MCF 10A (cell line): ENCODE measurements around the gene ULBP2. TPM values are rescaled to one million over a fixed set of nuclear protein-coding genes. Genes with fewer than 3 reads are reported as not detected.

Source experiments
- BruUV-seq: library from RNA; stranded (reverse); fragments of 400-500 nt; replicated peaks from 2 replicates; lab custom pipeline; 2021; lab: Mats Ljungman, UMichigan
- CTCF ChIA-PET: fragments of 300-600 bp; sonication (Branson Sonifier 250); formaldehyde crosslinking; extraction: SDS; loops from one replicate; lab custom pipeline; 2021; ENCODE audit warnings: antibody characterized with exemption, inconsistent platforms; lab: Yijun Ruan, JAX
- POLR2A ChIA-PET: fragments of 300-600, 350-650 bp; sonication (Branson Sonifier 250); formaldehyde crosslinking; extraction: SDS; loops from one replicate; lab custom pipeline; 2020; ENCODE audit warnings: antibody characterized with exemption, inconsistent platforms; lab: Yijun Ruan, JAX
- DNase-seq: peaks from one replicate; pipeline ENCODE4 v3.0.0-alpha.2; 2018; ENCODE audit not compliant: unreplicated experiment
- H3K27ac Mint-ChIP-seq: one replicate; pipeline ENCODE4 v1.8.0; 2022; ENCODE audit warnings: mild to moderate bottlenecking, low read depth, mixed read lengths; ENCODE audit not compliant: unreplicated experiment
- H3K27me3 Mint-ChIP-seq: one replicate; pipeline ENCODE4 v1.8.0; 2022; ENCODE audit warnings: mixed read lengths; ENCODE audit not compliant: insufficient read depth, unreplicated experiment
- H3K36me3 Mint-ChIP-seq: one replicate; pipeline ENCODE4 v1.8.0; 2022; ENCODE audit warnings: mild to moderate bottlenecking, moderate library complexity, mixed read lengths; ENCODE audit not compliant: insufficient read depth, unreplicated experiment
- H3K4me1 Mint-ChIP-seq: one replicate; pipeline ENCODE4 v1.8.0; 2022; ENCODE audit warnings: mixed read lengths; ENCODE audit not compliant: insufficient read depth, unreplicated experiment
- H3K4me3 Mint-ChIP-seq: one replicate; pipeline ENCODE4 v1.8.0; 2022; ENCODE audit warnings: mild to moderate bottlenecking, moderate library complexity, mixed read lengths; ENCODE audit not compliant: unreplicated experiment
- H3K9me3 Mint-ChIP-seq: one replicate; pipeline ENCODE4 v1.8.0; 2022; ENCODE audit warnings: mixed read lengths; ENCODE audit not compliant: unreplicated experiment
- intact Hi-C: fragments of 100-400 bp; cut with micrococcal nuclease; formaldehyde crosslinking; loops from 2 replicates; pipeline ENCODE4 v1.14.1; 2022
- total RNA-seq: library from RNA; stranded (reverse); gene quantifications from 2 replicates; pipeline ENCODE4 v1.2.3, GENCODE V29; 2022
- TF ChIP-seq, protein P1 (sequence below): fragments of 200-600 bp; IDR thresholded peaks from one replicate; pipeline ENCODE4 v1.8.0; 2022; ENCODE audit warnings: antibody characterized with exemption, mild to moderate bottlenecking; ENCODE audit not compliant: unreplicated experiment

ULBP2 gene
- total RNA-seq, 1 experiment from 2014 or later: 3.1 TPM

DNA sequence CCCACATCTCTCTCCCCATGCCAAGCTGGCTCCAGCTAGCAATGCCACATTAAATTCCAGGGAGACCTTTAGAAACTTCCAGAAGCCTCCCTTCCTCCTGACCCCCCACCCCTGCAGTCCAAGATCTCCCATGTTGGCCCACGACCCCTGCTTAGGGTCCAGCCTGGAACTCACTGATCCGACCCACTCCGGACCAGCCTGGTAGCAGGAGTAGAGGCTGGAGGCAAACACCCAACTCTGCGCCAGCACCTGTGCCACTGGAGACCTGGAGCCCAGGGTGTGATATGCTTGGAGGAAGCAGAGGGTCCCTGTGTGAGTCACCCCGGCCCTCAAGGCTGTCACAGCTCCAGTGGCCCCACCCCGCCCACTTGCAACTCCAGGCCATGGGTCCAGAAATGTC lies 18.7 kb downstream of the ULBP2 start:
- Mint-ChIP-seq H3K27ac (no peak overlapping the region), H3K36me3 (no peaks in the 10 kb centered on the region), H3K4me3 (no peak overlapping the region), H3K4me1 (no peaks in the 10 kb centered on the region), H3K9me3 (no peaks in the 10 kb centered on the region), H3K27me3 (peaks cover 24% of the 10 kb centered on the region)
- BruUV-seq: no TSS peak
- TF ChIP-seq, protein P1, sequence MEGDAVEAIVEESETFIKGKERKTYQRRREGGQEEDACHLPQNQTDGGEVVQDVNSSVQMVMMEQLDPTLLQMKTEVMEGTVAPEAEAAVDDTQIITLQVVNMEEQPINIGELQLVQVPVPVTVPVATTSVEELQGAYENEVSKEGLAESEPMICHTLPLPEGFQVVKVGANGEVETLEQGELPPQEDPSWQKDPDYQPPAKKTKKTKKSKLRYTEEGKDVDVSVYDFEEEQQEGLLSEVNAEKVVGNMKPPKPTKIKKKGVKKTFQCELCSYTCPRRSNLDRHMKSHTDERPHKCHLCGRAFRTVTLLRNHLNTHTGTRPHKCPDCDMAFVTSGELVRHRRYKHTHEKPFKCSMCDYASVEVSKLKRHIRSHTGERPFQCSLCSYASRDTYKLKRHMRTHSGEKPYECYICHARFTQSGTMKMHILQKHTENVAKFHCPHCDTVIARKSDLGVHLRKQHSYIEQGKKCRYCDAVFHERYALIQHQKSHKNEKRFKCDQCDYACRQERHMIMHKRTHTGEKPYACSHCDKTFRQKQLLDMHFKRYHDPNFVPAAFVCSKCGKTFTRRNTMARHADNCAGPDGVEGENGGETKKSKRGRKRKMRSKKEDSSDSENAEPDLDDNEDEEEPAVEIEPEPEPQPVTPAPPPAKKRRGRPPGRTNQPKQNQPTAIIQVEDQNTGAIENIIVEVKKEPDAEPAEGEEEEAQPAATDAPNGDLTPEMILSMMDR: no peak
- CTCF ChIA-PET: no interaction called here
- POLR2A ChIA-PET: no interaction called here
- intact Hi-C loops: no loop called here
- DNase-seq: no peak

DNA sequence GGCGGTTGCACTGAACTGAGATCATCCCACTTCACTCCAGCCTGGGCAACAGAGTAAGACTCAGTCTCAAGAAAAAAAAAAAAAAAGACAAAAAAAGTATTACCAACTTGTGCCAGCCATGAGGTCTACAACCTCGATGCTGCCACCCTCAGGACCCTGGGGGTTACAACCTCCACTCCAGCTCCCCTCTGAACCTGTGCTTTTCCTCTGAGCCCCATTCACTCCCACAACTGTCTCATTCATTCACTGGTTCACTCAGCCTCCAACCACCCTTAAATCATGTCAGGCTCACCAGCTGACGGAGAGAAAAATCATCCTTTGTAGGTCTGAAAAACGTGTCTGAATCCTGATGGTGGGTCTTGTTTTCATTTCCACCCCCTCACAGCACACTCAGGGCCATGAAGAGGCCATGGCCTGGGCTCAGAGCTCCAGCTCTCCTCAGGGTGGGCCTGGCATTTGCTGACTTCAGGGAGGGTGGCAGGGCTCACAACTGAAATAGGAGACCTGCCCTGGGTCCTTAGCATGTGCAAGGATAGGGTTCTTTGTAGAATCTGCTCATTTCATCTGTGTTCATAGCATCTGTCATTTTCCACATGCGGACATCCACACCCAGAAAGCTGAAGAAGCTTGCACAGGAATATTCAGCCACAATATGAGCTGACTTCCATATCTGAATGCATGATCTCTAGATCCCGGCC lies 20.1 kb downstream of the ULBP2 start:
- BruUV-seq: no TSS peak
- TF ChIP-seq, protein P1: peak; percentile 24
- H3K27me3 Mint-ChIP-seq: peaks cover 12% of the 10 kb centered on the region
- no peaks in the 10 kb centered on the region for H3K36me3 Mint-ChIP-seq
- DNase-seq: peak; percentile 44
- no peaks in the 10 kb centered on the region for H3K4me1 Mint-ChIP-seq
- POLR2A ChIA-PET: no interaction called here
- no peaks in the 10 kb centered on the region for H3K9me3 Mint-ChIP-seq
- intact Hi-C loops: no loop called here
- no peak overlapping the region for H3K4me3 Mint-ChIP-seq
- H3K27ac Mint-ChIP-seq: no peak overlapping the region
- CTCF ChIA-PET: interaction anchor here (0.6 kb wide), 2 partner anchors 21 to 131 kb away, joined by 3 read pairs; no protein-coding TSS in a partner anchor

DNA sequence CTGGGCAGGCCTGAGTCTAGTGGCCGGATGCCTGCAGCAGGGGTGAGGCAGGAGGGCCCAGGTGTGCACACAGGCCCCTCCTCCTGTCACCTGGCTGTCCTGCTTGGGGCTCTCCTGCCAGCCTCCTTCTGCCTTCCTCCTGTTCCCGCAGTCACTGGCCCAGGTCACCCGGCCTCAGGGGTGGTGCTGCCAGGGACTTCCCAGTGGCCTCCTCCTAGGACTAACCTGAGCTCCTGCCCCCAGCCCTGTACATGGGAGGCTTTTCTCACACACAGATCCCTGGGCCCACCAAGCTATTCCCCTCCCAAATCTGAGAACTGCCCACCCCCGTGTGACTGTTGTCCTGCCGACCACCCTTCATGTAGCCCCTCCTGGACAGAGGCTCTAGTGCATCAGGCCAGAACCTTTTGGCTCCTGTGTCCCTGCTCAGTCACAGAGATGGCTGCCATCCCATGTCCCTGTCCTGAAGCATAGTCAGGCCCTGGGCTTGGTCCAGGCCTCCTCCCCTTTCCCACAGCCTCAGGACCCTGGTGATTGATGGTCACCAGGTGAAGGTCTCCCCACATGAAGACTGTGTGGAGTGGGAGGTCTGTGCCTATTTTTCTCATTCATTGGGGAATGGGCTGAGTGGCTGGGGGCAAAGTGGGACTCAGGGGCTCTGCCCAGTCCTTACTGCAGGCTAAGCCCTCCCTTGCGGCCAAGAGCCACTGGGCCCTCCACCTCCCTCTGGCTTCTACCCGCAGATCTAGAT lies 20.8 kb downstream of the ULBP2 start:
- H3K4me1 Mint-ChIP-seq: no peaks in the 10 kb centered on the region
- no peak for DNase-seq
- CTCF ChIA-PET: no interaction called here
- intact Hi-C loops: no loop called here
- POLR2A ChIA-PET: no interaction called here
- H3K36me3 Mint-ChIP-seq: no peaks in the 10 kb centered on the region
- H3K27me3 Mint-ChIP-seq: peaks cover 12% of the 10 kb centered on the region
- TF ChIP-seq, protein P1: no peak
- no peak overlapping the region for H3K27ac Mint-ChIP-seq
- H3K4me3 Mint-ChIP-seq: no peak overlapping the region
- H3K9me3 Mint-ChIP-seq: no peaks in the 10 kb centered on the region
- BruUV-seq: no TSS peak

DNA sequence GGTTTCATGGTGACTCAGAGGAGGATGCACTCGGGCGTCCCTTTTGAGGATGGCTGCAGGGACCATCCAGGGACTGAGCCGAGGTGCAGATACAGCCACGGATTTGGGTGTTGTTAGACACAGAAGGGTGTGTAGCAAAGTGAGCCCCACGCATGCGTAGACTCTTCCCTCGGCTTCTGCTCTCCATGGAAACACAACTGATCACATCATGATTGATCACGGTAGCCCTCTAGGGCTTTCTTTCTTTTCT lies 21.3 kb downstream of the ULBP2 start:
- H3K4me1 Mint-ChIP-seq: no peaks in the 10 kb centered on the region
- ChIA-PET CTCF (no interaction called here), POLR2A (no interaction called here)
- TF ChIP-seq, protein P1: no peak
- H3K27ac Mint-ChIP-seq: no peak overlapping the region
- BruUV-seq: no TSS peak
- intact Hi-C loops: no loop called here
- H3K36me3 Mint-ChIP-seq: no peaks in the 10 kb centered on the region
- peaks cover 12% of the 10 kb centered on the region for H3K27me3 Mint-ChIP-seq
- no peaks in the 10 kb centered on the region for H3K9me3 Mint-ChIP-seq
- DNase-seq: no peak
- no peak overlapping the region for H3K4me3 Mint-ChIP-seq
